AG09309 (cell line): ENCODE data around the gene PITPNC1.

Experiments used
- DNase-seq: peaks from one replicate; pipeline ENCODE4 v3.0.0-alpha.2; 2010; ENCODE audit warnings: low read depth
- H3K4me3 ChIP-seq: 2 replicates; pipeline ENCODE4 v1.5.1; 2011; ENCODE audit warnings: mild to moderate bottlenecking, low read depth, low read length, moderate library complexity; ENCODE audit not compliant: control insufficient read depth
- CTCF ChIP-seq: IDR thresholded peaks from 2 replicates; pipeline ENCODE4 v1.5.1; 2011; ENCODE audit warnings: mild to moderate bottlenecking, low read depth, low read length, inconsistent platforms; ENCODE audit not compliant: insufficient read depth, control insufficient read depth; ENCODE audit errors: missing control alignments

The PITPNC1 gene

DNA sequence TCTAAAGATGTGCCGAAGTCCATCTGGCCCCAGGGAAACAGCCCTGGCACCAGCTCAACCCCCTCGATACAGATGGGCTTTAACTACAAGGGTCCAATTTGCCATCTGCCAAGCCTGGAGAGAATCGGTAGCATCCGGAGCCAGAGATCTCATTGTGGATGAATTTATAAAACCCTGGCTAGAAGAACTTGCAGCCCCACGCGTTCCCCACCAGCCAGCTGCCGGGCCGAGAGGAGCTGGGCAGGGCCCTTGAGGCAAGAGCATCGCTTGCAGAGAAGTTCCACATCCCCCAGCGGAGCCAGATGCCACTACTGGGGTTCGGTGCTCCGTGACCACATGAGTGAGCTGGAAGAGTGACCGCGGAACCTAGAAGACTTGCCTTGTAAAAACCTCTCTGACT is 275.4 kb downstream of the PITPNC1 start:
- TF ChIP-seq CTCF = no peak
- H3K4me3 ChIP-seq = no peak overlapping the region
- no peak for DNase-seq

GRCh38 chr17:67655478-67656148 is 278.5 kb downstream of the PITPNC1 start:
- no peak for TF ChIP-seq CTCF
- DNase-seq = no peak
- H3K4me3 ChIP-seq = no peak overlapping the region

DNA sequence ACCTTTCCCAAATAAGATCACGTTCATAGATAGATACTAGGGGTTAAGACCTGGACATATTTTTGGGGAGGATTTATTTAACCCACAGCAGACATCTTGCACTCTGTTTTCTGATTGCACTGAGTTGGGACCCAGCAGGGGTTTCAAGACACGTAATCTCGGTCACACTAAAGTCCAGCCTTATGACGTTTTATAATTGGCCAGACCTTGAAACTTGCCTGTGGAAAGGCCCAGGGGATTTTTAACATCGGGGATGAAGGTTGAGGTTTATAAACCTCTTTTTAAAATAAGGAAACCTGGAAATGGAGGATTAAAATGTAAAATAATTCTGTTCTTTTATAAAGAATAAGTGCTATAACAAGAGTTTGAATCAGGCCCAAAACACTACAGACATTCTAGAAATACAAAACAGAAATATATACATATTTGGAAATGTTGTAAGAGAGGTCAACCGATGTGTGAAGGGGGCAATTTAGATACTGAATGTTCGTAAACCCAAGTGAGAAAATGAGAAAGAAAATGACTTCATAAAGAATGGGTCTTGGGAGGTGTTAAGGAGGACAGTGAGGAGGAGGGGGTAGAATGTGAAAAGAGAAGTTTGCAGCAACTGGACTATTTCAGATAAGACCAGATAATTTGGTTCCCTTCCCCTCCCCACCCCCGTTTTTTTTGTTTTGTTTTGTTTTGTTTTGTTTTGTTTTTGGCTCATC is 279.6 kb downstream of the PITPNC1 start:
- no peak for DNase-seq
- no peak overlapping the region for H3K4me3 ChIP-seq
- no peak for TF ChIP-seq CTCF

DNA sequence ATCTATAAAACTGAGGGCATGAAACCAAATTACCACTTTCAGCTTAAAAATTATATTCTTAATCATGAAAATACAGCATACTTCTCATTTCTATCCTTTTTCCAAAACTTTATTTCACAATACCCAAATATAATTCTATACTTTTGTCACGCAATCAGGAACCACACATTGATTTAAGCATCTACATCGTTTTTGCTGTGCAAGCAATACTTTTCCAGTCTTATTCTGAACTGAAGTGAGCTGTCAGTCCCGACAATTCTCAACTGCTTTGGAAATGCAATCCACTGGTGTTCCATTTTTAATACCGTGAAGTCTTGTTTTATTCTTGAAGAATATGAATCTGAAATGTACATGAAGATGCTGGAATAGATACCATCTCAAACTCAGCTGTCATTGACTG is 280.5 kb downstream of the PITPNC1 start:
- DNase-seq = no peak
- no peak overlapping the region for H3K4me3 ChIP-seq
- TF ChIP-seq CTCF = no peak

DNA sequence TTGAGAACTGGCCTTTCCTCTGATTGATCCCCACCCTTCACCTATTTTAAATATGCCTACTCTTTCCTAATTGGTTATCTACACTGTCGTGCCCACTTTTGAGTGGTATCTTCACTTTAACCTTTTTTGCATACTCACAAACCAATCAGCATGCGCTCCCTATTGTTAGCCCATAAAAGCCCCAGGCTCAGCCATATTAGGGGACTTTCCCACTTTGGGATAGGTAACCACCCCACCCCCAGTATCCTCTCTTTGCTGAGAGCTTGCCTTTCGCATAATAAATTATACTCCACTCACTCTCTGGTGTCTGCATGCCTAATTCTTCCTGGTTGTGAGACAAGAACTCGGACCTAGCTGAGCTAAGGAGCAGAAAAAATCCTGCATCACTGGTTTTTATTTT is 281.2 kb downstream of the PITPNC1 start:
- TF ChIP-seq CTCF = no peak
- no peak for DNase-seq
- H3K4me3 ChIP-seq = no peak overlapping the region

- no peak for DNase-seq
- TF ChIP-seq CTCF = no peak
- H3K4me3 ChIP-seq = no peak overlapping the region
Measured at GRCh38 chr17:67659028-67659427, 281.9 kb downstream of the PITPNC1 start.
